ENCODE data around the gene CEP250. TPM values are rescaled to one million over a fixed set of nuclear protein-coding genes. Genes with fewer than 3 reads are reported as not detected.

CEP250 gene
- total RNA-seq, 1 experiment from 2014 or later, result 63.6 TPM

DNA sequence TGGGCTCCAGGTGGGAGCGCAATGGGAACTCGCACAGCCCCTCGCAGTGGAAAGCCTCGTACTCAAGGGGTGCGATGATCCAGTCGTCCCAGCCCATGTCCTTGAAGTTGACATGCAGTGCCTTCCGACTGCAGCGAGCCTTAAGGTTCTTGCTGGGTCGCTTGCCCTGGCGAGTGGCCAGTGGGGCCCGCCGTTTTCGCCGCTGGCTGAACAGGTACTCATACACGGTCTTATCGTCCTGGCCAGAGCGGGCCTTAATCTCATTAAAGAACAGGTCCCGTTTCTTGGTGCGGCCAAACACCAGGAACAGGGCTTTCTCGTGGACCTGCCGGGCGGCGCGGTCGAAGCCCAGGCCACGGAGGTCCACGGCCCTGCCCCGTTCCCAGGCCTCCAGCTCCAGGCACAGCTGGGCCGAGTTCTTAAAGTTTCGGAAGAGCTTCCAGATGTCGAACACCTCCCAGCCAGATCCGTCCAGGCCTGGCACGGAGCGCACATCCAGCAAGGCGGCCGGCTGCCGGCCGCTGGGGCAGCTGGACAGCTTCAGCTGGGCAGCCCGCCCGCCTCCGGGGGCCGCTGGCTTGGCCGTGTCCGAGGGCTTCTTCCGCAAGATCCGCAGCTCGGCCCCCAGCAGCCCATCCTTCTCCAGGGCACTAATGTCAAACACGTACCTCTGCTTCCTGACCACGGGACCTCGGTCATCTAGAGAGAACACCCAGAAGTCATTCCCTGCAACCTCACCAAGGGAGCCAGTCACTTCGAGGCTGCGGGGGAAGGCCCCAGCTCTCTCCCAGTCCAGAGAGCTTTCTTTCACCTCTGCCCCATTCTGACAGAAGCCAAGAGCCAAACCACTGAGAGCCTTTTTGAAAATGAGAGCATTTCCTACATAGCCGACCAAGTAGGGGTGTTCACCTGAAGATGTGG lies 21.1 kb upstream of the CEP250 start:
- no peak for DNase-seq
- no peaks in the 10 kb centered on the region for H3K4me1 ChIP-seq (replicated peaks; ENCODE audit: insufficient read depth)
- H3K27me3 ChIP-seq (ENCODE audit: insufficient read depth, low read depth), result no peaks in the 10 kb centered on the region
- no peak overlapping the region for H3K4me3 ChIP-seq
- H3K36me3 ChIP-seq (ENCODE audit: low read depth), result no peaks in the 10 kb centered on the region
- H3K27ac ChIP-seq, result no peak overlapping the region
- H2AFZ ChIP-seq, result no peak overlapping the region
- no TSS peak for BruUV-seq (replicated peaks)
- H3K79me2 ChIP-seq (ENCODE audit: low read depth), result no peaks in the 10 kb centered on the region
- H4K20me1 ChIP-seq (ENCODE audit: insufficient read depth), result no peaks in the 10 kb centered on the region
- TF ChIP-seq EZH2 (IDR thresholded peaks at IDR 0.05; ENCODE audit: low read depth), result no peak
- TF ChIP-seq, protein P1, sequence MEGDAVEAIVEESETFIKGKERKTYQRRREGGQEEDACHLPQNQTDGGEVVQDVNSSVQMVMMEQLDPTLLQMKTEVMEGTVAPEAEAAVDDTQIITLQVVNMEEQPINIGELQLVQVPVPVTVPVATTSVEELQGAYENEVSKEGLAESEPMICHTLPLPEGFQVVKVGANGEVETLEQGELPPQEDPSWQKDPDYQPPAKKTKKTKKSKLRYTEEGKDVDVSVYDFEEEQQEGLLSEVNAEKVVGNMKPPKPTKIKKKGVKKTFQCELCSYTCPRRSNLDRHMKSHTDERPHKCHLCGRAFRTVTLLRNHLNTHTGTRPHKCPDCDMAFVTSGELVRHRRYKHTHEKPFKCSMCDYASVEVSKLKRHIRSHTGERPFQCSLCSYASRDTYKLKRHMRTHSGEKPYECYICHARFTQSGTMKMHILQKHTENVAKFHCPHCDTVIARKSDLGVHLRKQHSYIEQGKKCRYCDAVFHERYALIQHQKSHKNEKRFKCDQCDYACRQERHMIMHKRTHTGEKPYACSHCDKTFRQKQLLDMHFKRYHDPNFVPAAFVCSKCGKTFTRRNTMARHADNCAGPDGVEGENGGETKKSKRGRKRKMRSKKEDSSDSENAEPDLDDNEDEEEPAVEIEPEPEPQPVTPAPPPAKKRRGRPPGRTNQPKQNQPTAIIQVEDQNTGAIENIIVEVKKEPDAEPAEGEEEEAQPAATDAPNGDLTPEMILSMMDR (conservative IDR thresholded peaks at IDR 0.05), result no peak
- no peaks in the 10 kb centered on the region for H3F3A ChIP-seq (ENCODE audit: insufficient read depth, low read depth)
- CTCF ChIA-PET, result no interaction called here
- H3K4me2 ChIP-seq, result no peak overlapping the region
- no peaks in the 10 kb centered on the region for H3K9me3 ChIP-seq (ENCODE audit: insufficient read depth, low read depth)
- intact Hi-C loops (cut with micrococcal nuclease; ENCODE audit: unreplicated experiment), result no loop called here
- no peaks in the 10 kb centered on the region for H3K9me2 ChIP-seq (ENCODE audit: insufficient read depth)
- POLR2A ChIA-PET (ENCODE audit: unreplicated experiment), result interaction anchor here (0.6 kb wide), 1 partner anchor 15 kb away, joined by 9 read pairs; no protein-coding TSS in a partner anchor

DNA sequence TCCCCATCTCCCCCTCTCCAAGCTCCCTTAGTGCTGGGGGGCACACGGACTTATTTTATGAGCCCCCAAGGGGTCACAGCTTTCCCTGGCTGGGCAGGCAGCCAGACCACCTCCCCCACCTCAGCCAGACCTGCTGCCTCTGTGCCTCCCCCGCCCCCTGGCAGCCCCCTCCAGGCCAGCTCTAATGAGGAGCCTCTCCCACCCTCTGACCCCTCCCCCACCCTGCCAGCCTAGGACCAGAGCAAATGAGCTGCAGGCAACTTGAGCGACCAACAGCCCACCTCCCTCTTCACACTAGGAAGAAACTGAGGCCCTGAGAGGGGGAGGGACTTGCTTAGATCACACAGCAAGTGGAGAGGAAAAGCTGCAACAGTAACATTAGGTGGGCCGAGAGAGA lies 19.2 kb upstream of the CEP250 start:
- no peak overlapping the region for H3K27ac ChIP-seq
- H2AFZ ChIP-seq, result no peak overlapping the region
- no TSS peak for BruUV-seq (replicated peaks)
- no peaks in the 10 kb centered on the region for H3K79me2 ChIP-seq (ENCODE audit: low read depth)
- no peaks in the 10 kb centered on the region for H3K36me3 ChIP-seq (ENCODE audit: low read depth)
- H3F3A ChIP-seq (ENCODE audit: insufficient read depth, low read depth), result no peaks in the 10 kb centered on the region
- H3K27me3 ChIP-seq (ENCODE audit: insufficient read depth, low read depth), result no peaks in the 10 kb centered on the region
- intact Hi-C loops (cut with micrococcal nuclease; ENCODE audit: unreplicated experiment), result no loop called here
- no peaks in the 10 kb centered on the region for H4K20me1 ChIP-seq (ENCODE audit: insufficient read depth)
- POLR2A ChIA-PET (ENCODE audit: unreplicated experiment), result interaction anchor here (0.6 to 0.7 kb wide), 3 partner anchors 12 to 219 kb away, joined by 3 to 8 read pairs (median 4); no protein-coding TSS in a partner anchor
- no peaks in the 10 kb centered on the region for H3K9me3 ChIP-seq (ENCODE audit: insufficient read depth, low read depth)
- CTCF ChIA-PET, result no interaction called here
- no peak for DNase-seq
- H3K4me3 ChIP-seq, result no peak overlapping the region
- no peak overlapping the region for H3K4me2 ChIP-seq
- no peaks in the 10 kb centered on the region for H3K9me2 ChIP-seq (ENCODE audit: insufficient read depth)
- TF ChIP-seq, protein P1 (conservative IDR thresholded peaks at IDR 0.05), result no peak
- TF ChIP-seq EZH2 (IDR thresholded peaks at IDR 0.05; ENCODE audit: low read depth), result no peak
- H3K4me1 ChIP-seq (replicated peaks; ENCODE audit: insufficient read depth), result no peaks in the 10 kb centered on the region

DNA sequence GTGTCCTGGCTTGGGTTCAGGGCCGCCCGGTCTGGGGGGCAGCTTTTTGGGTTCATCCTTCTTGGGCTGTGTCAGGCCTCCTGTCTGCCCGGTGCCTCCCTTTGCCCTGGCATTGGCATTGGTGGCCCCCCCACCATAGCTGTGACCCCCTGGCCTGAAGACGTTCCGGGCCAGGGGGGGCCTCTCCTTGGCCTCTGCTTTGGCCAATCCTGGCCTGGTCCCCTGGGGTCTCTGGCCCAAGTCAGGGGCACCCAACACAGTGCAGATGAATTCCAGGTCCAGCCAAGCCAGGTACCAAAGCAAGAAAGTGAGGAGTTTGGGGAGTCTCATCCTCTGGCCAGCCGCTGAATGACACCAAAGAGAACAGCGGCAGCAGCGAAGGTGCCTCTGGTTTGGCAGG lies 17.8 kb upstream of the CEP250 start:
- Histone ChIP-seq H3F3A (ENCODE audit: insufficient read depth, low read depth) (no peaks in the 10 kb centered on the region), H3K27ac (no peak overlapping the region), H3K4me2 (no peak overlapping the region), H3K27me3 (ENCODE audit: insufficient read depth, low read depth) (no peaks in the 10 kb centered on the region), H3K9me3 (ENCODE audit: insufficient read depth, low read depth) (no peaks in the 10 kb centered on the region), H2AFZ (no peak overlapping the region), H3K4me3 (no peak overlapping the region), H3K79me2 (ENCODE audit: low read depth) (no peaks in the 10 kb centered on the region), H3K36me3 (ENCODE audit: low read depth) (no peaks in the 10 kb centered on the region), H3K4me1 (replicated peaks; ENCODE audit: insufficient read depth) (no peaks in the 10 kb centered on the region), H4K20me1 (ENCODE audit: insufficient read depth) (no peaks in the 10 kb centered on the region), H3K9me2 (ENCODE audit: insufficient read depth) (no peaks in the 10 kb centered on the region)
- BruUV-seq (replicated peaks), result no TSS peak
- TF ChIP-seq EZH2 (IDR thresholded peaks at IDR 0.05; ENCODE audit: low read depth), result no peak
- TF ChIP-seq, protein P1 (conservative IDR thresholded peaks at IDR 0.05), result no peak
- ChIA-PET CTCF (interaction anchor here (0.8 kb wide), 1 partner anchor 341 kb away, joined by 8 read pairs; no protein-coding TSS in a partner anchor), POLR2A (ENCODE audit: unreplicated experiment) (no interaction called here)
- no peak for DNase-seq
- intact Hi-C loops (cut with micrococcal nuclease; ENCODE audit: unreplicated experiment), result no loop called here

Measured in PC-9 (cell line).